Suprapubic skin (tissue), 4 donors: Measurements from ENCODE around the gene NFIA.

Experiments used
- POLR2A ChIP-seq, 2 donors: fragments of 450-650 bp; IDR thresholded peaks; one replicate each; pipeline ENCODE4 v1.6.1; 2017; ENCODE audit warnings: antibody characterized with exemption in 2 of 2, mild to moderate bottlenecking in 2 of 2, moderate library complexity in 2 of 2
- POLR2AphosphoS5 ChIP-seq, 3 donors: sonication (generic); formaldehyde crosslinking; IDR thresholded peaks; one replicate each; pipeline ENCODE4 v1.6.1; 2017; ENCODE audit warnings: antibody characterized with exemption in 3 of 3
- TF ChIP-seq, protein P1 (sequence below), 2 donors: fragments of 200-600 bp in 1 of 2; fragments of 450-650 bp in 1 of 2; sonication (generic) in 1 of 2; IDR thresholded peaks; one replicate each; pipeline ENCODE4 v1.5.1; 2016 to 2019; ENCODE audit warnings: antibody characterized with exemption in 2 of 2, mild to moderate bottlenecking in 1 of 2, moderate library complexity in 1 of 2

DNA sequence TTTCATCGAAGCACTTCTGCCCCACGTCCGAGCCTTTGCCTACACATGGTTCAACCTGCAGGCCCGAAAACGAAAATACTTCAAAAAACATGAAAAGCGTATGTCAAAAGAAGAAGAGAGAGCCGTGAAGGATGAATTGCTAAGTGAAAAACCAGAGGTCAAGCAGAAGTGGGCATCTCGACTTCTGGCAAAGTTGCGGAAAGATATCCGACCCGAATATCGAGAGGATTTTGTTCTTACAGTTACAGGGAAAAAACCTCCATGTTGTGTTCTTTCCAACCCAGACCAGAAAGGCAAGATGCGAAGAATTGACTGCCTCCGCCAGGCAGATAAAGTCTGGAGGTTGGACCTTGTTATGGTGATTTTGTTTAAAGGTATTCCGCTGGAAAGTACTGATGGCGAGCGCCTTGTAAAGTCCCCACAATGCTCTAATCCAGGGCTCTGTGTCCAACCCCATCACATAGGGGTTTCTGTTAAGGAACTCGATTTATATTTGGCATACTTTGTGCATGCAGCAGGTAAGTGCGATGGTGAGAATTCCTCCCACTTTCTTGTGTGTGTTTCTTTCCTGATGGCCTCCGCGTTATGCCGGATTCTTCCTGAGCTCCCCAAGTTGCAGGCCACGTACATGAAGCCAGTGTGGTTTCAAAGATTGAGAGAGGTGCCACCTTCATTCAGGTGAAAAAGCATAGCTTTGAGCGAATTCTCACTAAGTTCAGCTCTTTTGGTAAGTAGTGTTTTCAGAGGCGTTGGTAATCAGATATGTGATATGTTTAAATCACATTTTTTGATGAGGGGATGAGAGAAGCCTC is 6.0 kb downstream of the NFIA start:
- TF ChIP-seq, protein P1, sequence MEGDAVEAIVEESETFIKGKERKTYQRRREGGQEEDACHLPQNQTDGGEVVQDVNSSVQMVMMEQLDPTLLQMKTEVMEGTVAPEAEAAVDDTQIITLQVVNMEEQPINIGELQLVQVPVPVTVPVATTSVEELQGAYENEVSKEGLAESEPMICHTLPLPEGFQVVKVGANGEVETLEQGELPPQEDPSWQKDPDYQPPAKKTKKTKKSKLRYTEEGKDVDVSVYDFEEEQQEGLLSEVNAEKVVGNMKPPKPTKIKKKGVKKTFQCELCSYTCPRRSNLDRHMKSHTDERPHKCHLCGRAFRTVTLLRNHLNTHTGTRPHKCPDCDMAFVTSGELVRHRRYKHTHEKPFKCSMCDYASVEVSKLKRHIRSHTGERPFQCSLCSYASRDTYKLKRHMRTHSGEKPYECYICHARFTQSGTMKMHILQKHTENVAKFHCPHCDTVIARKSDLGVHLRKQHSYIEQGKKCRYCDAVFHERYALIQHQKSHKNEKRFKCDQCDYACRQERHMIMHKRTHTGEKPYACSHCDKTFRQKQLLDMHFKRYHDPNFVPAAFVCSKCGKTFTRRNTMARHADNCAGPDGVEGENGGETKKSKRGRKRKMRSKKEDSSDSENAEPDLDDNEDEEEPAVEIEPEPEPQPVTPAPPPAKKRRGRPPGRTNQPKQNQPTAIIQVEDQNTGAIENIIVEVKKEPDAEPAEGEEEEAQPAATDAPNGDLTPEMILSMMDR (IDR thresholded peaks at IDR 0.05) = no peak
- no peak for TF ChIP-seq POLR2AphosphoS5 (IDR thresholded peaks at IDR 0.05)
- no peak for TF ChIP-seq POLR2A (IDR thresholded peaks at IDR 0.05)
